DOHH2 (cell line): ENCODE measurements around the gene GATB.

Experiments
- H3F3A ChIP-seq: fragments of 200-600 bp; sonication (generic), shearing (Covaris generic); 2 replicates; pipeline ENCODE4 v1.6.0; 2016; ENCODE audit warnings: antibody characterized with exemption, mild to moderate bottlenecking; ENCODE audit not compliant: control insufficient read depth, insufficient read depth
- H3K27ac ChIP-seq: fragments of 200-600 bp; sonication (generic); 2 replicates; pipeline ENCODE4 v1.5.1; 2014; ENCODE audit warnings: low read depth, mild to moderate bottlenecking, low read length, moderate library complexity
- H3K27me3 ChIP-seq: fragments of 200-600 bp; sonication (generic); 2 replicates; pipeline ENCODE4 v1.6.1; 2014; ENCODE audit warnings: mild to moderate bottlenecking, low read length, mixed read lengths; ENCODE audit not compliant: control insufficient read depth
- H3K36me3 ChIP-seq: fragments of 200-600 bp; sonication (generic); 2 replicates; pipeline ENCODE4 v1.6.1; 2014; ENCODE audit warnings: mild to moderate bottlenecking, low read length, moderate library complexity, mixed read lengths; ENCODE audit not compliant: control insufficient read depth
- H3K4me1 ChIP-seq: fragments of 200-600 bp; sonication (generic); 2 replicates; pipeline ENCODE4 v1.6.1; 2014; ENCODE audit warnings: mild to moderate bottlenecking, low read length, mixed read lengths; ENCODE audit not compliant: control insufficient read depth
- H3K4me2 ChIP-seq: fragments of 200-600 bp; sonication (generic); 2 replicates; pipeline ENCODE4 v1.6.0; 2014; ENCODE audit warnings: mild to moderate bottlenecking, low read length, moderate library complexity
- H3K4me3 ChIP-seq: fragments of 200-600 bp; sonication (generic); 2 replicates; pipeline ENCODE4 v1.5.1; 2014; ENCODE audit warnings: mild to moderate bottlenecking, low read length, mixed read lengths
- H3K79me2 ChIP-seq: fragments of 200-600 bp; sonication (generic); 2 replicates; pipeline ENCODE4 v1.6.1; 2014; ENCODE audit warnings: mild to moderate bottlenecking, low read length, mixed read lengths; ENCODE audit not compliant: control insufficient read depth
- H3K9me2 ChIP-seq: fragments of 200-600 bp; sonication (generic); replicated peaks from 2 replicates; pipeline ENCODE4 v1.6.1; 2014; ENCODE audit warnings: mild to moderate bottlenecking, low read length, mixed read lengths; ENCODE audit not compliant: control insufficient read depth
- H3K9me3 ChIP-seq: fragments of 200-600 bp; sonication (generic); 2 replicates; pipeline ENCODE4 v1.6.1; 2014; ENCODE audit warnings: antibody characterized with exemption, low read length, mixed read lengths; ENCODE audit not compliant: control insufficient read depth, insufficient read depth
- H4K20me1 ChIP-seq: fragments of 200-600 bp; sonication (generic); 2 replicates; pipeline ENCODE4 v1.6.0; 2014; ENCODE audit warnings: low read depth, mild to moderate bottlenecking, antibody characterized with exemption, low read length, moderate library complexity; ENCODE audit not compliant: control insufficient read depth, insufficient read depth
- EZH2phosphoT487 ChIP-seq: fragments of 200-600 bp; sonication (generic); IDR thresholded peaks from 2 replicates; pipeline ENCODE4 v1.6.1; 2017; ENCODE audit warnings: borderline replicate concordance, mild to moderate bottlenecking, antibody characterized with exemption, low read length, moderate library complexity, mixed read lengths
- TF ChIP-seq, protein P1 (sequence below): fragments of 200-600 bp; sonication (generic); IDR thresholded peaks from one replicate; pipeline ENCODE4 v1.5.1; 2014; ENCODE audit warnings: antibody characterized with exemption, mild to moderate bottlenecking, low read depth, low read length; ENCODE audit not compliant: poor library complexity, severe bottlenecking

GATB gene

DNA sequence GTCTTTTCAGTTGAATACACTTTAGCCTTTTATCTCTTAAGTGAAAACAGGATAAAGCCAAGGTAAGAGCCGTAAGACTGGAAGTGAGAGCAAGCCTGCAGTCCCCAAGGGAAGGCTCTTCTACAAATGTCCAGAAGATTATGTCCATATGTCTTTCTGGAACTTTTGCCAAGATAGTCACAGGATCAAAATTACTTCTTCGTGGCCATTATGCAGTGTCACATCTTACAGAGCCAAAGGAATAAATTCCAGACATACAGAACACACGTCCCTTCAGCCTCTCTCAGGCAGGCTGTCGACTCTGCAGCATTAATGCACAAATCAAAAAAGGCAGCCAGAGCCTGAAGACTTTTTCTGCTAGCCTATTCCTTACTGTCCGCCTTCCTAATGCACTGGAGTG lies 10.9 kb upstream of the GATB start:
- H3K79me2 ChIP-seq: no peaks in the 10 kb centered on the region

GRCh38 chr4:151770154-151770553 lies 9.3 kb upstream of the GATB start:
- Histone ChIP-seq H3K4me2 (no peak overlapping the region), H3F3A (no peaks in the 10 kb centered on the region), H3K27me3 (peaks cover 5% of the 10 kb centered on the region; the same call in 1 of the 2 replicates), H3K79me2 (no peaks in the 10 kb centered on the region), H4K20me1 (no peaks in the 10 kb centered on the region), H3K36me3 (no peaks in the 10 kb centered on the region), H3K9me2 (no peaks in the 10 kb centered on the region), H3K27ac (no peak overlapping the region), H3K4me3 (no peak overlapping the region), H3K4me1 (no peaks in the 10 kb centered on the region), H3K9me3 (no peaks in the 10 kb centered on the region; the same call in 1 of the 2 replicates)
- TF ChIP-seq, protein P1, sequence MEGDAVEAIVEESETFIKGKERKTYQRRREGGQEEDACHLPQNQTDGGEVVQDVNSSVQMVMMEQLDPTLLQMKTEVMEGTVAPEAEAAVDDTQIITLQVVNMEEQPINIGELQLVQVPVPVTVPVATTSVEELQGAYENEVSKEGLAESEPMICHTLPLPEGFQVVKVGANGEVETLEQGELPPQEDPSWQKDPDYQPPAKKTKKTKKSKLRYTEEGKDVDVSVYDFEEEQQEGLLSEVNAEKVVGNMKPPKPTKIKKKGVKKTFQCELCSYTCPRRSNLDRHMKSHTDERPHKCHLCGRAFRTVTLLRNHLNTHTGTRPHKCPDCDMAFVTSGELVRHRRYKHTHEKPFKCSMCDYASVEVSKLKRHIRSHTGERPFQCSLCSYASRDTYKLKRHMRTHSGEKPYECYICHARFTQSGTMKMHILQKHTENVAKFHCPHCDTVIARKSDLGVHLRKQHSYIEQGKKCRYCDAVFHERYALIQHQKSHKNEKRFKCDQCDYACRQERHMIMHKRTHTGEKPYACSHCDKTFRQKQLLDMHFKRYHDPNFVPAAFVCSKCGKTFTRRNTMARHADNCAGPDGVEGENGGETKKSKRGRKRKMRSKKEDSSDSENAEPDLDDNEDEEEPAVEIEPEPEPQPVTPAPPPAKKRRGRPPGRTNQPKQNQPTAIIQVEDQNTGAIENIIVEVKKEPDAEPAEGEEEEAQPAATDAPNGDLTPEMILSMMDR: no peak
- TF ChIP-seq EZH2phosphoT487: no peak

More for the DNA sequence above, 10.9 kb upstream of the GATB start:
- Histone ChIP-seq H3K36me3 (no peaks in the 10 kb centered on the region), H3K4me2 (no peak overlapping the region), H3K9me3 (no peaks in the 10 kb centered on the region; the same call in 1 of the 2 replicates), H3F3A (no peaks in the 10 kb centered on the region), H3K4me1 (no peaks in the 10 kb centered on the region), H4K20me1 (no peaks in the 10 kb centered on the region), H3K9me2 (no peaks in the 10 kb centered on the region), H3K4me3 (no peak overlapping the region), H3K27me3 (peaks cover 5% of the 10 kb centered on the region; the same call in 1 of the 2 replicates), H3K27ac (no peak overlapping the region)
- no peak for TF ChIP-seq EZH2phosphoT487
- TF ChIP-seq, protein P1: no peak

- Histone ChIP-seq H3K4me3 (no peak overlapping the region), H3K27ac (no peak overlapping the region), H3K9me3 (no peaks in the 10 kb centered on the region), H3F3A (no peaks in the 10 kb centered on the region), H3K36me3 (no peaks in the 10 kb centered on the region), H3K27me3 (peaks cover 5% of the 10 kb centered on the region; the same call in 1 of the 2 replicates), H4K20me1 (no peaks in the 10 kb centered on the region), H3K4me1 (no peaks in the 10 kb centered on the region), H3K4me2 (no peak overlapping the region), H3K79me2 (no peaks in the 10 kb centered on the region), H3K9me2 (no peaks in the 10 kb centered on the region)
- TF ChIP-seq, protein P1: no peak
- no peak for TF ChIP-seq EZH2phosphoT487
Observed at GRCh38 chr4:151768835-151769234, 8.0 kb upstream of the GATB start.
